HCT116 (cell line): ENCODE data around the gene HDAC11. TPM values are rescaled to one million over a fixed set of nuclear protein-coding genes. Genes with fewer than 3 reads are reported as not detected.

Experiments
- ATAC-seq: fragments of 200-7000 bp; cut with Tn5 transposase; 2 replicates; pipeline ENCODE4 v1.9.1; 2020; ENCODE audit warnings: mild to moderate bottlenecking, moderate library complexity
- BruUV-seq: library from RNA; stranded (reverse); fragments of 400-500 nt; replicated peaks from 2 replicates; lab custom pipeline; 2021; lab: Mats Ljungman, UMichigan
- CTCF ChIA-PET: fragments of 300-600 bp; sonication (Branson Sonifier 250); formaldehyde crosslinking; loops from one replicate; lab custom pipeline; 2021; ENCODE audit warnings: antibody characterized with exemption; lab: Charles Lee
- POLR2A ChIA-PET: fragments of 300-600, 350-600 bp; sonication (Branson Sonifier 250); formaldehyde crosslinking; loops from one replicate; lab custom pipeline; 2021; ENCODE audit warnings: antibody characterized with exemption; lab: Charles Lee
- RAD21 ChIA-PET, 2 experiments: fragments of 300-600 bp; sonication (Branson Sonifier 250); formaldehyde crosslinking; loops; one replicate each; lab custom pipeline; 2023; ENCODE audit warnings: low total read pairs in 2 of 2; ENCODE audit not compliant: uncharacterized antibody in 2 of 2, unreplicated experiment in 2 of 2, low non-redundant PET in 1 of 2; lab: Charles Lee
- DNase-seq: peaks from one replicate; pipeline ENCODE4 v3.0.0-alpha.2; 2010; ENCODE audit warnings: low read depth, low spot score
- H2AFZ ChIP-seq: fragments of 200-600 bp; shearing (Covaris generic), sonication (generic); 2 replicates; pipeline ENCODE4 v1.6.1; 2017; ENCODE audit warnings: low read depth, mixed run types, mixed read lengths, antibody characterized with exemption, low read length; ENCODE audit not compliant: poor library complexity, severe bottlenecking
- H3K27ac ChIP-seq: 2 replicates; pipeline ENCODE4 v1.5.1; 2012; ENCODE audit warnings: low read depth, low read length
- H3K27me3 ChIP-seq: fragments of 200-600 bp; sonication (generic); 2 replicates; pipeline ENCODE4 v1.6.1; 2016; ENCODE audit warnings: mixed run types, low read length, mixed read lengths; ENCODE audit not compliant: insufficient read depth
- H3K36me3 ChIP-seq, 2 experiments: fragments of 200-500 bp in 1 of 2; fragments of 200-600 bp in 1 of 2; sonication (Bioruptor generic) in 1 of 2; sonication (generic) in 1 of 2; 2 replicates each; pipeline versions ENCODE4 v1.5.1 to v1.6.1; 2014 to 2016; ENCODE audit warnings: low read length in 2 of 2, inconsistent platforms in 1 of 2, mixed read lengths in 1 of 2, mixed run types in 1 of 2; ENCODE audit not compliant: insufficient read depth in 2 of 2, control insufficient read depth in 1 of 2
- H3K4me1 ChIP-seq, 2 experiments: fragments of 200-600 bp in 1 of 2; sonication (generic) in 1 of 2; 2 replicates each; pipeline versions ENCODE4 v1.5.1 to v1.6.1; 2012 to 2017; ENCODE audit warnings: low read length in 2 of 2, inconsistent platforms in 1 of 2, mild to moderate bottlenecking in 1 of 2, mixed read lengths in 1 of 2, mixed run types in 1 of 2, moderate library complexity in 1 of 2; ENCODE audit not compliant: insufficient read depth in 2 of 2, control insufficient read depth in 1 of 2
- H3K4me2 ChIP-seq: fragments of 200-600 bp; sonication (generic); 2 replicates; pipeline ENCODE4 v1.6.1; 2017; ENCODE audit warnings: mixed run types, low read length, mixed read lengths
- H3K4me3 ChIP-seq, 2 experiments: fragments of 200-600 bp in 1 of 2; sonication (generic) in 1 of 2; replicated peaks in 1 of 2; 2 replicates each; pipeline ENCODE4 v1.5.1; 2011 to 2016; ENCODE audit warnings: low read length in 2 of 2, control low read depth in 1 of 2, low read depth in 1 of 2, mild to moderate bottlenecking in 1 of 2, mixed read lengths in 1 of 2, mixed run types in 1 of 2
- H3K79me2 ChIP-seq: fragments of 200-600 bp; sonication (generic); 2 replicates; pipeline ENCODE4 v1.6.1; 2017; ENCODE audit warnings: mild to moderate bottlenecking, mixed run types, low read length, moderate library complexity, mixed read lengths; ENCODE audit not compliant: insufficient read depth
- H3K9ac ChIP-seq: fragments of 200-600 bp; sonication (generic); 2 replicates; pipeline ENCODE4 v1.6.1; 2016; ENCODE audit warnings: low read length, mixed read lengths
- H3K9me2 ChIP-seq: fragments of 200-600 bp; sonication (generic), shearing (Covaris generic); 2 replicates; pipeline ENCODE4 v1.6.1; 2017; ENCODE audit warnings: mixed run types, mild to moderate bottlenecking, moderate library complexity; ENCODE audit not compliant: insufficient read depth
- H3K9me3 ChIP-seq, 2 experiments: fragments of 200-500 bp in 1 of 2; fragments of 200-600 bp in 1 of 2; sonication (Bioruptor generic) in 1 of 2; sonication (generic) in 1 of 2; 2 replicates each; pipeline ENCODE4 v1.6.1; 2014 to 2017; ENCODE audit warnings: low read length in 2 of 2, mixed read lengths in 2 of 2, inconsistent platforms in 1 of 2, low read depth in 1 of 2, mild to moderate bottlenecking in 1 of 2, mixed run types in 1 of 2, moderate library complexity in 1 of 2; ENCODE audit not compliant: control insufficient read depth in 1 of 2, insufficient read depth in 1 of 2
- H4K20me1 ChIP-seq: fragments of 200-600 bp; sonication (generic), shearing (Covaris generic); 2 replicates; pipeline ENCODE4 v1.6.1; 2017; ENCODE audit warnings: mixed run types, mild to moderate bottlenecking, moderate library complexity; ENCODE audit not compliant: insufficient read depth
- CBX3 ChIP-seq: IDR thresholded peaks from 2 replicates; pipeline ENCODE4 v1.6.1; 2012; ENCODE audit warnings: low read depth
- CEBPB ChIP-seq: IDR thresholded peaks from 2 replicates; pipeline ENCODE4 v1.6.1; 2012; ENCODE audit warnings: low read depth
- EGR1 ChIP-seq: IDR thresholded peaks from 2 replicates; pipeline ENCODE4 v1.6.1; 2012; ENCODE audit warnings: low read depth
- ELF1 ChIP-seq: IDR thresholded peaks from 2 replicates; pipeline ENCODE4 v1.6.1; 2012; ENCODE audit warnings: low read depth, borderline replicate concordance
- EZH2 ChIP-seq: fragments of 200-600 bp; sonication (generic); IDR thresholded peaks from 2 replicates; pipeline ENCODE4 v1.6.1; 2017; ENCODE audit warnings: antibody characterized with exemption, mixed run types
- FOSL1 ChIP-seq: IDR thresholded peaks from 2 replicates; pipeline ENCODE4 v1.6.1; 2012; ENCODE audit warnings: low read depth
- JUND ChIP-seq: IDR thresholded peaks from 2 replicates; pipeline ENCODE4 v1.6.1; 2012
- POLR2A ChIP-seq: IDR thresholded peaks from 2 replicates; pipeline ENCODE4 v1.7.0; 2011; ENCODE audit warnings: borderline replicate concordance; ENCODE audit not compliant: insufficient read depth, insufficient read length; ENCODE audit errors: extremely low read depth
- REST ChIP-seq: IDR thresholded peaks from 2 replicates; pipeline ENCODE4 v1.6.1; 2012; ENCODE audit warnings: low read depth
- SRF ChIP-seq: IDR thresholded peaks from 2 replicates; pipeline ENCODE4 v1.6.1; 2012; ENCODE audit warnings: low read depth
- TCF7L2 ChIP-seq: IDR thresholded peaks from 2 replicates; pipeline ENCODE4 v1.7.0; 2011; ENCODE audit warnings: borderline replicate concordance, inconsistent platforms; ENCODE audit not compliant: insufficient read depth, insufficient read length; ENCODE audit errors: extremely low read depth
- YY1 ChIP-seq: IDR thresholded peaks from 2 replicates; pipeline ENCODE4 v1.6.1; 2011; ENCODE audit warnings: low read length, low read depth, moderate library complexity, mild to moderate bottlenecking; ENCODE audit not compliant: insufficient replicate concordance; ENCODE audit errors: extremely low read depth
- ZFX ChIP-seq: fragments of 450-650 bp; IDR thresholded peaks from 2 replicates; pipeline ENCODE4 v1.6.1; 2017
- intact Hi-C: fragments of 100-400 bp; cut with micrococcal nuclease; formaldehyde crosslinking; loops from 2 replicates; pipeline ENCODE4 v1.10.0; 2022
- total RNA-seq: library from RNA; stranded (reverse); gene quantifications from one replicate; pipeline ENCODE4 v1.2.1, GENCODE V29; 2021; ENCODE audit not compliant: unreplicated experiment
- TF ChIP-seq, protein P1 (sequence below): IDR thresholded peaks from 2 replicates; pipeline ENCODE4 v1.6.1; 2012
- TF ChIP-seq, protein P2 (sequence below), 3 experiments: fragments of 200-600 bp in 1 of 3; sonication (generic) in 1 of 3; IDR thresholded peaks in 2 of 3; conservative IDR thresholded peaks in 1 of 3; 2 replicates each; pipeline ENCODE4 v1.5.1; 2012 to 2017; ENCODE audit warnings: low read depth in 2 of 3, low read length in 2 of 3, antibody characterized with exemption in 1 of 3, borderline replicate concordance in 1 of 3, control low read depth in 1 of 3, mild to moderate bottlenecking in 1 of 3, mixed read lengths in 1 of 3, mixed run types in 1 of 3, moderate library complexity in 1 of 3; ENCODE audit not compliant: insufficient read depth in 1 of 3
- TF ChIP-seq, protein P3 (sequence below): IDR thresholded peaks from 2 replicates; pipeline ENCODE4 v1.6.1; 2012

Gene HDAC11
- total RNA-seq, 1 experiment from 2014 or later: 16.1 TPM

DNA sequence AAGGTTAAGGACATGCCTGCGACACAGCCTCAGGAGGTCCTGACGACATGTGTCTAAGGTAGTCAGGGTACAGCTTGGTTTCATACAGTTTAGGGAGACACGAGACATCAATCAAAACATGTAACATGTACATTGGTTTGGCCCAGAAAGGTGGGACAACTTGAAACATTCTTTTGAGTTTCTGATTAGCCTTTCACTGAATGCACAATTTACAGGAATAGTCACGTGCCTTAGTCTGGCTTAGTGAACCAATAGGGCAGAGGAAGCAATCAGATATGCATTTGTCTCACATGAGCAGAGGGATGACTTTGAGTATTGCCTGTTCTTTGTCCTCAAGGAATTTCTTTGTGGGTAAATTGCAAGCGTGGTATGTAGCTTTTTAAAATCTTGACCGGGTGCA is 24.5 kb upstream of the HDAC11 start (continued):
- TF ChIP-seq REST (no peak), TCF7L2 (no peak), SRF (no peak), POLR2A (no peak), ELF1 (no peak)
- TF ChIP-seq, protein P1, sequence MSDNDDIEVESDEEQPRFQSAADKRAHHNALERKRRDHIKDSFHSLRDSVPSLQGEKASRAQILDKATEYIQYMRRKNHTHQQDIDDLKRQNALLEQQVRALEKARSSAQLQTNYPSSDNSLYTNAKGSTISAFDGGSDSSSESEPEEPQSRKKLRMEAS: no peak

- ChIA-PET CTCF (no interaction called here), POLR2A (no interaction called here), RAD21 (no interaction called here)
- ATAC-seq (no peak), DNase-seq (no peak)
- Histone ChIP-seq H3K9me2 (no peaks in the 10 kb centered on the region), H3K9ac (no peak overlapping the region), H3K27ac (no peak overlapping the region), H2AFZ (no peak overlapping the region), H3K9me3 (no peaks in the 10 kb centered on the region), H3K4me3 (no peak overlapping the region), H3K27me3 (no peaks in the 10 kb centered on the region), H4K20me1 (no peaks in the 10 kb centered on the region), H3K4me2 (no peak overlapping the region), H3K4me1 (peaks cover 2 to 14% of the 10 kb centered on the region in 2 experiments; a peak in 3 of 4 replicates), H3K36me3 (no peaks in the 10 kb centered on the region), H3K79me2 (no peaks in the 10 kb centered on the region)
- no TSS peak for BruUV-seq
- intact Hi-C loops: no loop called here
- TF ChIP-seq, protein P1: no peak
- TF ChIP-seq ZFX (no peak), CEBPB (no peak), TCF7L2 (no peak), EZH2 (no peak), SRF (no peak), YY1 (no peak), EGR1 (no peak), FOSL1 (no peak), REST (no peak), JUND (no peak), CBX3 (no peak), POLR2A (no peak)
- TF ChIP-seq, protein P2, sequence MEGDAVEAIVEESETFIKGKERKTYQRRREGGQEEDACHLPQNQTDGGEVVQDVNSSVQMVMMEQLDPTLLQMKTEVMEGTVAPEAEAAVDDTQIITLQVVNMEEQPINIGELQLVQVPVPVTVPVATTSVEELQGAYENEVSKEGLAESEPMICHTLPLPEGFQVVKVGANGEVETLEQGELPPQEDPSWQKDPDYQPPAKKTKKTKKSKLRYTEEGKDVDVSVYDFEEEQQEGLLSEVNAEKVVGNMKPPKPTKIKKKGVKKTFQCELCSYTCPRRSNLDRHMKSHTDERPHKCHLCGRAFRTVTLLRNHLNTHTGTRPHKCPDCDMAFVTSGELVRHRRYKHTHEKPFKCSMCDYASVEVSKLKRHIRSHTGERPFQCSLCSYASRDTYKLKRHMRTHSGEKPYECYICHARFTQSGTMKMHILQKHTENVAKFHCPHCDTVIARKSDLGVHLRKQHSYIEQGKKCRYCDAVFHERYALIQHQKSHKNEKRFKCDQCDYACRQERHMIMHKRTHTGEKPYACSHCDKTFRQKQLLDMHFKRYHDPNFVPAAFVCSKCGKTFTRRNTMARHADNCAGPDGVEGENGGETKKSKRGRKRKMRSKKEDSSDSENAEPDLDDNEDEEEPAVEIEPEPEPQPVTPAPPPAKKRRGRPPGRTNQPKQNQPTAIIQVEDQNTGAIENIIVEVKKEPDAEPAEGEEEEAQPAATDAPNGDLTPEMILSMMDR (IDR thresholded peaks at IDR 0.05 in 2 of 3, conservative IDR thresholded peaks at IDR 0.05 in 1 of 3; ENCODE audit: borderline replicate concordance in 1 of 3, insufficient read depth in 1 of 3, low read depth in 2 of 3, low read length in 2 of 3): no peak
- TF ChIP-seq, protein P3, sequence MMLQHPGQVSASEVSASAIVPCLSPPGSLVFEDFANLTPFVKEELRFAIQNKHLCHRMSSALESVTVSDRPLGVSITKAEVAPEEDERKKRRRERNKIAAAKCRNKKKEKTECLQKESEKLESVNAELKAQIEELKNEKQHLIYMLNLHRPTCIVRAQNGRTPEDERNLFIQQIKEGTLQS: no peak
Measured at GRCh38 chr3:13457593-13457992, 22.5 kb upstream of the HDAC11 start.
